Skeletal muscle tissue (tissue), 5 donors: Measurements from ENCODE around the gene ST6GALNAC2. TPM values are rescaled to one million over a fixed set of nuclear protein-coding genes. Genes with fewer than 3 reads are reported as not detected.
A peak's percentile ranks its signal among the peaks of the same experiment; 100 is the strongest.
"Not testable (repeated sequence)": the region's sequence is repeated elsewhere in the genome, so short reads cannot be mapped to it uniquely, and the experiment has no call there.

Experiments used
- H3K27ac ChIP-seq: one replicate; pipeline ENCODE4 v1.7.0; 2013; ENCODE audit warnings: mild to moderate bottlenecking, low read depth, low read length, inconsistent platforms
- H3K27me3 ChIP-seq, 3 donors: one replicate each; pipeline ENCODE4 v1.7.0; 2013; ENCODE audit warnings: low read length in 3 of 3; ENCODE audit not compliant: control insufficient read depth in 3 of 3, insufficient read depth in 3 of 3
- H3K36me3 ChIP-seq, 3 donors: one replicate each; pipeline ENCODE4 v1.7.0; 2013; ENCODE audit warnings: low read length in 3 of 3; ENCODE audit not compliant: control insufficient read depth in 3 of 3, insufficient read depth in 3 of 3
- H3K4me1 ChIP-seq, 3 donors: one replicate each; pipeline ENCODE4 v1.7.0; 2013; ENCODE audit warnings: low read length in 3 of 3, mild to moderate bottlenecking in 3 of 3; ENCODE audit not compliant: control insufficient read depth in 3 of 3, insufficient read depth in 3 of 3
- H3K4me3 ChIP-seq, 3 donors: one replicate each; pipeline ENCODE4 v1.7.0; 2013; ENCODE audit warnings: low read length in 3 of 3
- H3K9ac ChIP-seq, 3 donors: one replicate each; pipeline ENCODE4 v1.7.0; 2013; ENCODE audit warnings: low read length in 3 of 3, mild to moderate bottlenecking in 3 of 3, moderate library complexity in 2 of 3, low read depth in 1 of 3
- H3K9me3 ChIP-seq, 3 donors: one replicate each; pipeline ENCODE4 v1.7.0; 2013; ENCODE audit warnings: low read length in 3 of 3; ENCODE audit not compliant: control insufficient read depth in 3 of 3
- small RNA-seq: library from RNA; depleted of rRNA; stranded (forward); fragments of <200 nt; gene quantifications from one replicate; pipeline ENCODE3, GENCODE V24; 2014
- total RNA-seq: library from RNA; depleted of rRNA; stranded (reverse); fragments of >200 nt; gene quantifications from one replicate; pipeline ENCODE4 v1.2.3, GENCODE V29; 2014
- donor health status: Osteomylitis.

The ST6GALNAC2 gene
- total RNA-seq, 1 donor from 2014 or later, result 2.6 TPM

- Histone ChIP-seq H3K36me3 (no peaks in the 10 kb centered on the region), H3K27me3 (peaks cover 0 to 4% (median 0%) of the 10 kb centered on the region in 3 donors), H3K9ac (peak overlapping the region in 1 of 3 donors; percentile 62), H3K27ac (no peak overlapping the region), H3K9me3 (no peaks in the 10 kb centered on the region), H3K4me1 (peaks cover 22 to 26% (median 25%) of the 10 kb centered on the region in 3 donors), H3K4me3 (peak overlapping the region; percentile 1 to 41 (median 13))
Measured at GRCh38 chr17:76523084-76524037, 62.3 kb downstream of the ST6GALNAC2 start.

GRCh38 chr17:76521683-76522082 lies 64.0 kb downstream of the ST6GALNAC2 start:
- H3K27me3 ChIP-seq, H3K27ac ChIP-seq, H3K9ac ChIP-seq, H3K4me3 ChIP-seq, H3K9me3 ChIP-seq, H3K36me3 ChIP-seq: not testable (repeated sequence)
- peaks cover 10 to 17% (median 16%) of the 10 kb centered on the region in 3 donors for H3K4me1 ChIP-seq

DNA sequence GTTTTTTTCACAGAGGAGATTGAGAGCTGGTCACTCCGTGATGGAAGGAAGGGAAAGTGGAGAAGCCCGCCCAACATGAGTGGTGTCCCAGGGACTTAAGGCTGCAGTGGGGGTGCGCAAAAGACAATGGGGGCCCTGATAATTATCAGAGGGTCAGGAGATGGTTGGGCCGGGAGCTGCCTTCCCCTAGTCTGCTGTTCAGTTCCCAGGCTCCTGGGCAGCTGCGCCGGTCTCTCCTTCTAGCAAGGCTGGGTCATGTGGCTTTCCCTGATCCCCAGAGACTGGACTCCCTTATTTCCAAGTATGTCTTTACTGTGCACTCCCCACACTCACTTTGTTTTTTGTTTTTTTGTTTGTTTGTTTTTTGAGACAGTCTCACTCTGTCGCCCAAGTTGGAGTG lies 64.4 kb downstream of the ST6GALNAC2 start:
- H3K9ac ChIP-seq, result no peak overlapping the region
- H3K4me1 ChIP-seq, result peaks cover 10 to 17% (median 16%) of the 10 kb centered on the region in 3 donors
- no peaks in the 10 kb centered on the region for H3K36me3 ChIP-seq
- H3K4me3 ChIP-seq, result no peak overlapping the region
- H3K27me3 ChIP-seq, result peaks cover 0 to 4% (median 0%) of the 10 kb centered on the region in 3 donors
- H3K9me3 ChIP-seq, result no peaks in the 10 kb centered on the region
- H3K27ac ChIP-seq, result no peak overlapping the region

DNA sequence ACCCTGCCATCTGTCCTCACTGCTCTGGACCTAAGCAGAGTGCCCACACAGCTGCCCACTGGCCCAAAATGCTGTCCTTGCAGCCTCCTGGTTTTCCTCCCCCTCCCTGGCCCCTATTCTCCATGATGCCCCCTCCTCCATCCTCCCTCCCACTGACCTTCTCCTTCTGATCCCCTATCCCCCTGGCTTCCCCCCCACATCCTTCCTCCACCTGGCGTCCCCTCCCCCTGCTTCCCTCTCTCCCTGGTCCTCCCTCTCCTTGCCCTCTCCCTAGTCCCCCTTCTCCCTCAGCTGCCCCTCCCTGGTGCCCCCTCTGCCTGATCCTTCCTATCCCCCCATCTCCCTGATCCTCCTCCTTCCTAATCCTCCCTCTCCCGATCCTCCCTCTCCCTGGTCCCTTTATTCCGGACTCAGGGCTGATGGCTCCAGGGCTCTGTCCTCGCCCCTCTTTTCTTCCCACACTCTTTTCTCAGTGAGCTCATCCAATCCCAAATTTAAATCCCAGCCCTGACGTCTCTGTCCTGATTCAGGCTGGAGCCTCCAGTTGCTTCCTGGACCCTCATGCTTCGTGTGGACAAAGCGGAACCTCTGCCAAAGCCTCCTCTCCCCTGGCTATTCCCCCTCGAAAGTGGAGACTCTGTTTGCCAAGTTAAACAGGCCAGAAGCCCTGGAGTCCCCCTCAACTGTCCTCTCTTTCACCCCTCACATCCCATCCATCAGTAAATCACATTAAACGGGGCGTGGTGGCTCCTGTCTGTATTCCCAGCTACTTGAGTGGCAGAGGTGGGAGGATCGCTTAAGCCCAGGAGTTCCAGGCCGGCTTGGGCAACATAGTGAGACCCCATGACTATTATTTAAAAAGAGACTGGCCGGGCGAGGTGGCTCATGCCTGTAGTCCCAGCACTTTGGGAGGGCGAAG lies 66.4 kb downstream of the ST6GALNAC2 start:
- no peaks in the 10 kb centered on the region for H3K9me3 ChIP-seq
- H3K27me3 ChIP-seq, result peaks cover 0 to 4% (median 0%) of the 10 kb centered on the region in 3 donors
- no peak overlapping the region for H3K4me3 ChIP-seq
- peaks cover 12 to 15% (median 14%) of the 10 kb centered on the region in 3 donors for H3K4me1 ChIP-seq
- no peak overlapping the region for H3K9ac ChIP-seq
- no peak overlapping the region for H3K27ac ChIP-seq
- no peaks in the 10 kb centered on the region for H3K36me3 ChIP-seq

DNA sequence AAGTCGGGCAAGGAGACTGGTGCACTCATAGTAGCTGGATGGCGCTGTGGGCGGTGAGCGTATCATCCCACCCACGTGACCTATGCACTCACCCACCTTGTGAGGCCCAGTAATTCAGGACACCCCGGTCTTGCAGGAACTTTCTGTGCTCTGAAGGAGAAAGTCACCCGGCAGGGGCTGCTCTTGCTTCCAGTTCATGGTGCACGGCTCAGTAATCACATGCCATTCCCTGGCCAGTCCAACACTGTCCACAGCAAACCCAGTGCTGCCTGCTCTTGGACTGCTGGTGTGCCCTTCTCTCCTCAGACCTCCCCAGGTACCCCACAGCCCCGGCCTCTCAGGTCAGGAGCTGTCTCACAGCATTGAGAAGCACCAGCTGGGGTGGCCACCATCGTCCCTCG lies 68.0 kb downstream of the ST6GALNAC2 start:
- no peaks in the 10 kb centered on the region for H3K9me3 ChIP-seq
- H3K4me1 ChIP-seq, result peaks cover 7 to 9% (median 8%) of the 10 kb centered on the region in 3 donors
- H3K27me3 ChIP-seq, result peaks cover 0 to 4% (median 0%) of the 10 kb centered on the region in 3 donors
- H3K9ac ChIP-seq, result no peak overlapping the region
- H3K4me3 ChIP-seq, result no peak overlapping the region
- no peaks in the 10 kb centered on the region for H3K36me3 ChIP-seq
- H3K27ac ChIP-seq, result no peak overlapping the region

Small RNAs within 50 kb of the gene (small RNA-seq; reads per million reads assigned to genes)
- gene AC015802.2, result not detected
- gene SNORD1A, result not detected
- gene SNORD1B, result 127 reads per million, percentile 96 among the genes with 10 or more reads in this experiment

Other genes with a start within 250 kb of the ST6GALNAC2 start
- 24.0 TPM for gene PRPSAP1, start 231.9 kb downstream of the ST6GALNAC2 start, total RNA-seq
- 2.1 TPM for gene SPHK1, start 201.3 kb downstream of the ST6GALNAC2 start, total RNA-seq
- gene UBE2O, start 132.7 kb downstream of the ST6GALNAC2 start, total RNA-seq, result 20.9 TPM
- gene AANAT, start 118.3 kb downstream of the ST6GALNAC2 start, total RNA-seq, result not detected
- 3.7 TPM for gene RHBDF2, start 84.4 kb downstream of the ST6GALNAC2 start, total RNA-seq
- gene CYGB, start 48.2 kb downstream of the ST6GALNAC2 start, total RNA-seq, result 8.9 TPM
- 0.52 TPM for gene PRCD, start 45.8 kb downstream of the ST6GALNAC2 start, total RNA-seq
- gene ST6GALNAC1, start 57.9 kb upstream of the ST6GALNAC2 start, total RNA-seq, result not detected
- gene MXRA7, start 125.1 kb upstream of the ST6GALNAC2 start, total RNA-seq, result 75.7 TPM
- gene JMJD6, start 140.7 kb upstream of the ST6GALNAC2 start, total RNA-seq, result 6.8 TPM
- 19.3 TPM for gene METTL23, start 141.0 kb upstream of the ST6GALNAC2 start, total RNA-seq
- 52.2 TPM for gene SRSF2, start 151.5 kb upstream of the ST6GALNAC2 start, total RNA-seq
- 76.7 TPM for gene MFSD11, start 152.3 kb upstream of the ST6GALNAC2 start, total RNA-seq